Astrocyte (in vitro differentiated cells and primary cell): Measurements from ENCODE around the gene UBQLNL. TPM values are rescaled to one million over a fixed set of nuclear protein-coding genes. Genes with fewer than 3 reads are reported as not detected.

ENCODE experiments used
- DNase-seq: peaks from one replicate; pipeline ENCODE4 v3.0.0-alpha.2; 2010; ENCODE audit warnings: low read depth
- FAIRE-seq: peaks from 2 replicates; lab custom pipeline; 2011; peaks lifted over from hg19 to GRCh38; lab: Jason Lieb, UNC
- H2AFZ ChIP-seq: 2 replicates; pipeline ENCODE4 v1.6.0; 2012; ENCODE audit warnings: low read depth, low read length, inconsistent platforms
- H3K27ac ChIP-seq: 2 replicates; pipeline ENCODE4 v1.5.1; 2011; ENCODE audit warnings: low read depth, low read length, inconsistent platforms
- H3K27me3 ChIP-seq: 2 replicates; pipeline ENCODE4 v1.6.0; 2011; ENCODE audit warnings: low read length, inconsistent platforms; ENCODE audit not compliant: insufficient read depth
- H3K36me3 ChIP-seq: 2 replicates; pipeline ENCODE4 v1.5.1; 2011; ENCODE audit warnings: low read length, inconsistent platforms; ENCODE audit not compliant: insufficient read depth
- H3K4me1 ChIP-seq: 2 replicates; pipeline ENCODE4 v1.5.1; 2011; ENCODE audit warnings: low read length, inconsistent platforms; ENCODE audit not compliant: insufficient read depth
- H3K4me2 ChIP-seq: 2 replicates; pipeline ENCODE4 v1.6.0; 2012; ENCODE audit warnings: low read length, inconsistent platforms
- H3K4me3 ChIP-seq: 2 replicates; pipeline ENCODE4 v1.5.1; 2011; ENCODE audit warnings: low read depth, mild to moderate bottlenecking, low read length, inconsistent platforms; ENCODE audit not compliant: insufficient read depth
- H3K79me2 ChIP-seq: 2 replicates; pipeline ENCODE4 v1.6.0; 2012; ENCODE audit warnings: mild to moderate bottlenecking, low read length, inconsistent platforms; ENCODE audit not compliant: insufficient read depth
- H3K9ac ChIP-seq: 2 replicates; pipeline ENCODE4 v1.6.0; 2012; ENCODE audit warnings: mild to moderate bottlenecking, low read length, inconsistent platforms
- H3K9me3 ChIP-seq: 2 replicates; pipeline ENCODE4 v1.5.1; 2012; ENCODE audit warnings: low read depth, mild to moderate bottlenecking, low read length, inconsistent platforms; ENCODE audit not compliant: insufficient read depth
- H4K20me1 ChIP-seq: 2 replicates; pipeline ENCODE4 v1.6.0; 2012; ENCODE audit warnings: low read length, inconsistent platforms; ENCODE audit not compliant: insufficient read depth
- H3K27ac Mint-ChIP-seq: one replicate; pipeline ENCODE4 v1.8.0; 2021; ENCODE audit warnings: mild to moderate bottlenecking, mixed read lengths; ENCODE audit not compliant: unreplicated experiment
- H3K27me3 Mint-ChIP-seq: one replicate; pipeline ENCODE4 v1.8.0; 2021; ENCODE audit warnings: low read depth, mixed read lengths; ENCODE audit not compliant: unreplicated experiment
- H3K36me3 Mint-ChIP-seq: one replicate; pipeline ENCODE4 v1.8.0; 2021; ENCODE audit warnings: low read depth, mixed read lengths; ENCODE audit not compliant: unreplicated experiment
- H3K4me1 Mint-ChIP-seq: one replicate; pipeline ENCODE4 v1.8.0; 2021; ENCODE audit warnings: low read depth, mixed read lengths; ENCODE audit not compliant: unreplicated experiment
- H3K4me3 Mint-ChIP-seq: one replicate; pipeline ENCODE4 v1.8.0; 2021; ENCODE audit warnings: mild to moderate bottlenecking, moderate library complexity, mixed read lengths; ENCODE audit not compliant: unreplicated experiment
- H3K9me3 Mint-ChIP-seq: one replicate; pipeline ENCODE4 v1.8.0; 2021; ENCODE audit warnings: mild to moderate bottlenecking, mixed read lengths; ENCODE audit not compliant: unreplicated experiment
- CTCF ChIP-seq: IDR thresholded peaks from 2 replicates; pipeline ENCODE4 v1.5.1; 2011; ENCODE audit warnings: low read depth, mild to moderate bottlenecking, inconsistent platforms, low read length, moderate library complexity; ENCODE audit not compliant: insufficient read depth
- EZH2 ChIP-seq: IDR thresholded peaks from 2 replicates; pipeline ENCODE4 v1.6.1; 2012; ENCODE audit warnings: mild to moderate bottlenecking, low read length, inconsistent platforms; ENCODE audit not compliant: insufficient read depth
- total RNA-seq: library from RNA; stranded (reverse); gene quantifications from 2 replicates; pipeline ENCODE4 v1.2.1, GENCODE V29; 2021

UBQLNL gene
- total RNA-seq, 1 donor from 2014 or later = 0.27 TPM

GRCh38 chr11:5557751-5558150 lies 41.3 kb upstream of the UBQLNL start:
- Histone ChIP-seq H3K9ac (no peak overlapping the region), H3K79me2 (no peaks in the 10 kb centered on the region), H3K9me3 (no peaks in the 10 kb centered on the region), H3K36me3 (no peaks in the 10 kb centered on the region), H2AFZ (no peak overlapping the region), H3K4me1 (no peaks in the 10 kb centered on the region), H3K27me3 (peaks cover 2% of the 10 kb centered on the region), H3K4me2 (no peak overlapping the region), H3K27ac (no peak overlapping the region), H4K20me1 (no peaks in the 10 kb centered on the region), H3K4me3 (no peak overlapping the region)
- H3K4me1 Mint-ChIP-seq = no peaks in the 10 kb centered on the region
- H3K27me3 Mint-ChIP-seq = no peaks in the 10 kb centered on the region
- H3K27ac Mint-ChIP-seq = no peak overlapping the region
- DNase-seq (no peak), FAIRE-seq (no peak)
- H3K36me3 Mint-ChIP-seq = no peaks in the 10 kb centered on the region
- no peaks in the 10 kb centered on the region for H3K9me3 Mint-ChIP-seq
- TF ChIP-seq CTCF (no peak), EZH2 (no peak)
- no peak overlapping the region for H3K4me3 Mint-ChIP-seq

- H3K9me3 Mint-ChIP-seq = no peaks in the 10 kb centered on the region
- no peak for DNase-seq
Measured at GRCh38 chr11:5556596-5557188, 40.2 kb upstream of the UBQLNL start.

More at GRCh38 chr11:5556596-5557188, 40.2 kb upstream of the UBQLNL start:
- Histone ChIP-seq H3K36me3 (no peaks in the 10 kb centered on the region), H3K79me2 (no peaks in the 10 kb centered on the region), H3K4me2 (no peak overlapping the region), H2AFZ (no peak overlapping the region), H3K4me3 (no peak overlapping the region), H3K27ac (no peak overlapping the region), H3K4me1 (no peaks in the 10 kb centered on the region), H3K27me3 (peaks cover 2% of the 10 kb centered on the region), H4K20me1 (no peaks in the 10 kb centered on the region), H3K9me3 (no peaks in the 10 kb centered on the region), H3K9ac (no peak overlapping the region)
- H3K36me3 Mint-ChIP-seq = no peaks in the 10 kb centered on the region
- no peak overlapping the region for H3K4me3 Mint-ChIP-seq
- H3K27me3 Mint-ChIP-seq = no peaks in the 10 kb centered on the region
- TF ChIP-seq CTCF (no peak), EZH2 (no peak)
- FAIRE-seq = no peak
- H3K27ac Mint-ChIP-seq = no peak overlapping the region
- no peaks in the 10 kb centered on the region for H3K4me1 Mint-ChIP-seq
